ENCODE data around the gene DCLK2.

DCLK2 gene

DNA sequence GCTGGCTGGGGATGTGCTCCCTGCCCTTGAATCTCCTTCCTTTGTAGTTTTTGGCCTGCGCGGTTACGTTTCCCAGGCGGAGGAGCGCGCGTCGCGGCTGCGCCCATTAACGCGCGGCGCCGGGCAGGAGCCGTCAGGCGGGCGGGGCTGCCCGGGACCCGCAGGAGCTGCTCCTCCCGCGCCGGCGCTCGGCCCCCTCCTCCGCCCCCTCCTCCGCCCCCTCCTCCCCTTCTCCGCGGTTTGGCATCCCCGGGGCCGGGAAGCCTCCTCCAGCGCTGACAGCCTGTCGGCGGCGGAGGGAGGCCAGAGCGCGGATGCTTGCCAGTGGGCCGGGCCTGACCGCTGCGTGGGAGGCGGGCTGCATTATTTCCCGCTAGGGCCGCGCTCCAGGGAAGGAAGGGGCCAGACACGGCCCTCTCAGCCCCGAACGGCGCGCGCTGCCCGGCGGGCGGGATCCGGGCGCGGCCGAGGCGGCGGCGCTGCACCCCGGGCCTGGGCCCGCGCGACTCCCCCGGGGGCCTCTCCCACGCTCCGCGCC, at the start of gene DCLK2:
DCLK2 (plus strand) TSS at position 405 of the 538 bp plus-strand sequence. CDS start 583 bp downstream, outside the sequence.
- peak; percentile 71 for DNase-seq

- DNase-seq = no peak
Measured at GRCh38 chr4:150032541-150032940, 45.7 kb upstream of the DCLK2 start.

GRCh38 chr4:150033081-150033480, 45.2 kb upstream of the DCLK2 start:
- no peak for DNase-seq

DNA sequence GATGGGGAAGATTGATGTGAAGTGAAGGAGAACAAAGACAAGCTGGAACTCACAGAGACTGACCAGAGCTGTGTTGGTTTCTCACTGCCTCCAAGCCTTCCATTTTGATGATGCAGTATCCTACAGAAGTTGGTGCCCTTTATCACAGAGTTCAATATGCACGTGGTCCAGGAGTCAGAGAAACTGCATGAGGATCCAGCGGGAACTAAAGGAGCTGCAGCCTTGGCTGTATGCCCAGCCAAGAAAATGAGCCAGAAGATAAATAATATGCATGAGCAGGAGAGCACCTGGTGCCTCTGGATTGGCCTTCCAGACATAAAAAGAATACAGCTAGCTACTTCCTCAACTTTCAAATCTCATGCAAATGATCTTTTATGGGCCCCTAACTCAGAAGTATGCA, 44.3 kb upstream of the DCLK2 start:
- DNase-seq = no peak

GRCh38 chr4:150037251-150037856, 40.9 kb upstream of the DCLK2 start:
- DNase-seq = no peak

DNA sequence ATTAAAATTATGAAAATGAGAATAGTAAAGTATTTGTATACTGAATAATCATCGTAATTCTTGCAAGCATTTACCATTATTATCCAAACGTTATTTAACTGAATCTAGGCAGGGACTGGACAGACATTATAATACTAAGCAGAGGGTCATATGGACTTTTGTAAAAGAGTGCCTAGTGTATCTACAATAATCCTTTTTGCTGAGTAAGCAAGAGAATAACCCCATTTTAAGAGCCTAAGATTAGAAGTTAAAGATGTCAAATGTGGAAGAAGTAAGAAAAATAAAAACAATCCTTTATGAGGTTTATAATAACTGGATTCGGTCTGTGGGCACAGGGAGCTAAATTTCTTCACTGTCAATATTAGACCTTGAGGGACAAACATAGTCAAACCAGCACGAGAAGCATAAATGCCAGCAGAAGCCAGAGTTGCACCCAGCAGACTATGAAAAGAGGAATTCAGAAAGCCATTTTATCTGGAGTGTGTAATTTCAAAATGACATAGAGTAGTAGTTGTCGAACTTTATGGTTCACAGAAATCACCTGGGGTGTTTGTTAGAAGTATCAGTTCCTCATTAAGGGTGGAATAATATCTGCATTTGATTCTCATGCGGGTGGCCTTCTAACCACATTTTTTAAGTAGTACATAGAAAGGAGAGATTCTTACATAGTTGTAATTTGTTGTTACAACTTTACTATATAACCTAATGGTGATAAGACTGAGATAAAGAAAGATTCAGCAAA, 39.7 kb upstream of the DCLK2 start:
- DNase-seq = no peak

DNA sequence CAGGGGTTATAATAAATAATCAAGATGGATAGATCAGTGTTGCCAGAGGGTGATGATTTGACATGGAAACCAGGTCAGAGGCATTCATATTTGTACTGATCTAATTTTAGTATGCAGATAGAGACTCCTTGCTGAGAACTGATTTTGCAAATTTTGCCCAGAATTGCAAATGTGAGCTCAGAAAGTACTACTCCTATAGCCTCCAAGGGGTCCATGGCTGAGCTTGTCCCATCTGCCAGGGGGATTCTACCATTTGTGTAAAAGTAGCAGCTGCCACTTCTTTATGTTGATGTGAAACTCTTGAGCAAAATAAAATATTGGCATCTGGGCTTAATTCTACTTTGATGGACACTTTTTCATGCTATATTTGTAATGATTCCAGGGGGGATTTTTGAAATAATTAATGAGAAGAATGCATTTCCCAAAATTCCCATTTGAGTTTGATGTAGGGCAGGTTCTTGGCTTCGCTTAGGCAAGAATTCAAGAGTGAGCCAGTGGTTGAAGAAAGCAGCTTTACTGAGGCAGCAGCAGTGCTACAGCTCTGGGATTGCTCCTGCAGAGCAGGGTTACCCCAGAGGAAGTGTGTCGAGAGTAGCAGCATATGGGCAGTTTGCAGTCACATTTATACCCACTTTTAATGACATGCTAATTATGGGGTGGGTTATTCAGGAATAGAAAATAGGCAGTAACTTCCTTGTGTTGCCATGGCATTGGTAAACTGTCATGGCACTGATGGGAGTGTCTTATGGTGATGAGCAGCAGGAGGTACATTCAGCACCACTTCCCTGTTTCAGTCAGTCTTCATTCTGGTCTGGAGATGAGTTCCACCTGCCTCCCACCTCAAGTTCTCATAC, 38.7 kb upstream of the DCLK2 start:
- no peak for DNase-seq

DNA sequence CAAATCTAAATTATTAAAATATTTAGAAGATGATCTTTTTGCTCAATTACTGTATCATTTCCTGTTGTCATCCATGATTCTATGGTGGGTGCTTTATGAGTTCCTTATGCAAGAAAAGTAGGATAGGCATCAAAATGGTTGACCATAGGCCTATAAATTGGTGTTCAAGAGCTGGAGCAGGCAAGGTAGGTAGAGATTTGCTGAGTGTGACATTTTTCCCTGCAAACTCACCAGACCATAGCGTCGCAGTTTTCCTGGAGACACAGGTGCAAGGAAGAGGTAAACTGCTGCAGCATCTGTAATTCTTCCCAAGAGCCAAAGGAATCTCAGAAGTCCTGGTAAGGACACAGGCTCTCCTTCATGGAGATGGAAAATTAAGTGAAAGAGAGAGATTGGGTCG, 33.7 kb upstream of the DCLK2 start:
- no peak for DNase-seq

DNA sequence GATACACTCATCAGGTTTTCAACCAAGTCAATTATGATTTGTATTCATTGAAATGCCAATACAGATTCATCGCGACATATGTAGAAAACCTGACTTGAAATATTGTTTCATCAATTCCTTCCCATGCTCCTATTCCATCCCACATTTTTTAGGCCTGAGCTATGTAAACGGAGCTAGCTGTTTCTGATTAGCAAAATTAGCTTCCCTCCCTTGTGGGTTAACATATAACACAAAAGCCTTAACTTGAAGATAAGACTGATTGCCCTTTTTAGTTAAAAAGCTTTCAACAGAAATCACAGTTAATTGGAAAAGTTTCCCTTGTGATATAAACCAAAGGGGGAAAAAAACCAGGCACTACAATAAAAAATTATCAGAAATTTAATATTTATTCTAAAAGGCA, 32.8 kb upstream of the DCLK2 start:
- DNase-seq = no peak

DNA sequence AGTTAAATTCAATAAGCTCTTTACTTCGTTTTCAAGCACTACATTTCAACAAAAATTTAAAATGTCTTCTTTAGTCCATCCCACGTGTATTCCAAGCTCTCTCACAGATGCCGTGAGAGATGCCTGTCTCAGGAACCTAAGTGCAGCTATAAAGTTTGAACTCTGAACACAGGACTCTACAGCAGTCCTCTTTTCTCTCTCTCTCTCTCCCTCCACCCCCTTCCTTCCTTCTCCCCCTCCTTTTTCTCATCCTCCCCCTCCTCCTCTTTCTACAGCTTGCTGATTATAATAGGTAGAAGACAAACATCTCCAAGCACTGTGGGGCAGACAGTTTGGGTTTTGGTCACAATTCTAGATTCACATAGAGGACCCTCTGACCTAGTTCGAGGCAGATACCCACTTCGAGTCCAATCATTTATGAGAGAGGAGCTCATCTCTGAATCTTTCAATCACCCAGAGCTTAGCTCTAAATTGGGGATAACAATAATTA, 31.5 kb upstream of the DCLK2 start:
- DNase-seq = no peak

- no peak for DNase-seq
Measured at GRCh38 chr4:150047546-150047945, 30.7 kb upstream of the DCLK2 start.

DNA sequence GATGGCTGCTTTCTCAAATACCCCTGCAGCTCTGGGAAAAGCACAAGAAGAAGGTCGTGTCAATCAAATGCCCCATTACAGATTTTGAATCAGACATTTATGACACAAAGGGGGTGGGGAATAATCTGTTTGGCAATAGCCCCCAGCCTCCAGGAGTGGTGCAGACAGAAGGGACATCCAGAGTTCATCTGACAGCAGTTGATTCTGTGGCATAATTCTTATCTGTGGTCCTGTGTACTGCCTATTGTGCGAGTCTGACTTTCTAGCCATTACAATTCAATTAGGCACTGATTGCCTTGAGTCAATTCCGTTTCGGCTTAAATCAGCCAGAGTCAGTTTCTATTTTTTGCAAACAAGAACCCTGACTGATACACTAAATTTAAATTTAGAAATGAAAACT, 28.6 kb upstream of the DCLK2 start:
- no peak for DNase-seq

GRCh38 chr4:150050566-150050965, 27.7 kb upstream of the DCLK2 start:
- DNase-seq = no peak

GRCh38 chr4:150051111-150051510, 27.1 kb upstream of the DCLK2 start:
- no peak for DNase-seq

DNA sequence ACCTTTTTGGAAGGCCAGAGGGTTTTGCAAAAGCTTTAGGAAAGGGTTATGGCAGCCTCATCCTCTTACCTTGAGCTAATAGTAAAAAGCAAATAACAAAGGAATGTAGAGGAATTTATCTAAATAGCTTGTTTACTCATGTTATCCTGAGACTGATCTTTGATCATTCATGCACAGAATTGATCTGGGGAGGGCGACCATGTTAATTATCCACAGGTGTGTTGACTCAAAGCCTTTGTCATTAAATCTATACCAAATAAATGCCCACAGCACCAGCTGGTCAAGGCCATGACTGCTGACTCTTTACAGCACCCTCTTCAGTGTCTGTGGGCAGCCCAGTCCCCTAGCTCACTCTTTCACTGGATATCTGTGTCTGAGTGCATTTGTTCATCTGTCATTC, 22.8 kb upstream of the DCLK2 start:
- DNase-seq = no peak

- DNase-seq = no peak
Measured at GRCh38 chr4:150056569-150056968, 21.7 kb upstream of the DCLK2 start.

GRCh38 chr4:150061086-150061776, 17.0 kb upstream of the DCLK2 start:
- no peak for DNase-seq

DNA sequence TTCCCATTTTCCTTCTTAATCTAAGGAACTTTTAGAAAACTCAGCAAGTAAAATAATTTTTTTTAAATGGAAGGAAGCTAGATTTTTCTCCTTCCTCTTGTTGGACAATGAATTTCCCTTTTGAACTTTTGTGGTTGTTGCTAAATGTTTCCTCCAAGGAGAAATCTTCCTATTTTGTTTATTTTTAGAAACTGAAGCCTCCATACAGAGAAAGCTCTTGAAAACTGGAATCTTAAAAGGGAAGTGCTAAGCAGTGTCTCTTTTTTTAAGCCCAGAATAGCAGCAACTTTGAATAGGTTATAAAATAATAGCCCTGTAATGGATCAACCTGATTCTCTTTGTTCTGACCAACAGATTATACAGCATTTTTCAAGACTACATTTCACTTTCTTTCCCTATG, 15.1 kb upstream of the DCLK2 start:
- no peak for DNase-seq

GRCh38 chr4:150065740-150066139, 12.5 kb upstream of the DCLK2 start:
- no peak for DNase-seq

- no peak for DNase-seq
Measured at GRCh38 chr4:150067859-150068258, 10.4 kb upstream of the DCLK2 start.

DNA sequence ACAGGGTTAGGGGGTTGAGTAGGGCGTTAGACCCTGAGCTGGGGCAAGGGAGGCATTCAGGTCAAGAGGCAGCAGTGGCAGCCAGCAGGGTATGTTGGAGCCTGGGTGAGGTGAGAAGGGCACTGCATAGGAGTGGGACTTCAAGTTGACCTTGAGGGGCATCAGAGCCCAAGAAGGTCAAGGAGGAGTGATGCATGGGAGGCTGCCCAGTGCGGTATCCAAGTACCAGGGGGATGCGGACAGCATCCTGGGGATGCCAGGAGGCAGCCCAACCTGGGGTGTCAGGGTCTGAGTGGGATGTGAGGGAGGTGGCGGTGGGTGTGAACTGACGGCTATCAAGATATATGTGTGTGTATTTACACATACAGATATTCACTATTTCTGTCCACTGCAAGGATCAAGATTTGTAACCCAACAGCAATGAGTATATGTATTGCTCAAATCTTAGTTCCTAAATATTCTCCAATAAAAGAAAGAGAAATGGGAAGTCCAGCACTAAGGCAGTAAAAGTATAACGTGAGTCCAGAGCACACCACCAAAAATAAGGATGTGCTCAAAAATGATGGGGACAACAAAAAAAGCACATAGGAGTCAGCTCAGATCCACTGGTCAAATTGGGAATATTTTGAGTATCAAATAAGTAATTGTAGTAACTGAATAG, 9.8 kb upstream of the DCLK2 start:
- DNase-seq = no peak

GRCh38 chr4:150069353-150069752, 8.9 kb upstream of the DCLK2 start:
- DNase-seq = no peak
